ENCODE data around the gene VDR. TPM values are rescaled to one million over a fixed set of nuclear protein-coding genes. Genes with fewer than 3 reads are reported as not detected.

Gene VDR
- total RNA-seq, 1 donor from 2014 or later, result 0.33 TPM

GRCh38 chr12:47868041-47868440, 36.8 kb downstream of the VDR start:
- H3K4me3 ChIP-seq, result no peak overlapping the region
- peaks cover 16% of the 10 kb centered on the region for H3K4me1 ChIP-seq
- no peak overlapping the region for H3K27ac ChIP-seq (replicated peaks)
- DNase-seq, result no peak
- intact Hi-C loops (cut with micrococcal nuclease), result no loop called here
- H3K36me3 ChIP-seq, result no peaks in the 10 kb centered on the region
- TF ChIP-seq, protein P1, sequence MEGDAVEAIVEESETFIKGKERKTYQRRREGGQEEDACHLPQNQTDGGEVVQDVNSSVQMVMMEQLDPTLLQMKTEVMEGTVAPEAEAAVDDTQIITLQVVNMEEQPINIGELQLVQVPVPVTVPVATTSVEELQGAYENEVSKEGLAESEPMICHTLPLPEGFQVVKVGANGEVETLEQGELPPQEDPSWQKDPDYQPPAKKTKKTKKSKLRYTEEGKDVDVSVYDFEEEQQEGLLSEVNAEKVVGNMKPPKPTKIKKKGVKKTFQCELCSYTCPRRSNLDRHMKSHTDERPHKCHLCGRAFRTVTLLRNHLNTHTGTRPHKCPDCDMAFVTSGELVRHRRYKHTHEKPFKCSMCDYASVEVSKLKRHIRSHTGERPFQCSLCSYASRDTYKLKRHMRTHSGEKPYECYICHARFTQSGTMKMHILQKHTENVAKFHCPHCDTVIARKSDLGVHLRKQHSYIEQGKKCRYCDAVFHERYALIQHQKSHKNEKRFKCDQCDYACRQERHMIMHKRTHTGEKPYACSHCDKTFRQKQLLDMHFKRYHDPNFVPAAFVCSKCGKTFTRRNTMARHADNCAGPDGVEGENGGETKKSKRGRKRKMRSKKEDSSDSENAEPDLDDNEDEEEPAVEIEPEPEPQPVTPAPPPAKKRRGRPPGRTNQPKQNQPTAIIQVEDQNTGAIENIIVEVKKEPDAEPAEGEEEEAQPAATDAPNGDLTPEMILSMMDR (IDR thresholded peaks at IDR 0.05; ENCODE audit: borderline replicate concordance), result no peak
- no peaks in the 10 kb centered on the region for H3K27me3 ChIP-seq (ENCODE audit: low read depth)
- H3K9me3 ChIP-seq (replicated peaks), result no peaks in the 10 kb centered on the region

DNA sequence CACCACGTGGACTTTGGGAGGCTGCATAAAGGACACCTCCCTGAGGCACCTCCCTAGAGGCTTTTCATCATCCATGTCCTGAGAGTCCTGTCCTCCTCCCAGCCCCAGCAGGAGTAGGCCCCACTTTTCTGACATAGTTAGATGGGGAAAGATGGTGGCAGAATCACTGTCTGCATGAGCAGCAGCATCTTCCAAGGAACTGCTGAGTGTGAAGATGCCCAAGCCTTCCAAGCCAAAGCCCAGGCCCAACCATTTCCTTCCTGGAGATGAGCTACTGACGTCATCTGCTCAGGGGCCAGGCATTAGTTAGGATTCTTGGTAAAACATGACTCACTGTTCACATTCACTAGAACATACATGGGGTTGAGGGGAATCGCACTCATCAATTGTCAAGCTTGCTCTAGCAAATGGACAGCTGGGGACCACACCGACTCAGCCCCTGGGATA, 37.3 kb downstream of the VDR start:
- H3K27ac ChIP-seq (replicated peaks), result no peak overlapping the region
- H3K4me3 ChIP-seq, result no peak overlapping the region
- H3K36me3 ChIP-seq, result no peaks in the 10 kb centered on the region
- TF ChIP-seq, protein P1 (IDR thresholded peaks at IDR 0.05; ENCODE audit: borderline replicate concordance), result no peak
- no peaks in the 10 kb centered on the region for H3K27me3 ChIP-seq (ENCODE audit: low read depth)
- H3K9me3 ChIP-seq (replicated peaks), result no peaks in the 10 kb centered on the region
- peaks cover 16% of the 10 kb centered on the region for H3K4me1 ChIP-seq
- no peak for DNase-seq
- intact Hi-C loops (cut with micrococcal nuclease), result no loop called here

- no peaks in the 10 kb centered on the region for H3K27me3 ChIP-seq (ENCODE audit: low read depth)
- peaks cover 3% of the 10 kb centered on the region for H3K4me1 ChIP-seq
- H3K9me3 ChIP-seq (replicated peaks), result no peaks in the 10 kb centered on the region
- intact Hi-C loops (cut with micrococcal nuclease), result no loop called here
- no peak overlapping the region for H3K4me3 ChIP-seq
- H3K27ac ChIP-seq (replicated peaks), result no peak overlapping the region
- no peak for DNase-seq
- H3K36me3 ChIP-seq, result no peaks in the 10 kb centered on the region
- TF ChIP-seq, protein P1 (IDR thresholded peaks at IDR 0.05; ENCODE audit: borderline replicate concordance), result no peak
Measured at GRCh38 chr12:47864646-47865235, 40.1 kb downstream of the VDR start.

DNA sequence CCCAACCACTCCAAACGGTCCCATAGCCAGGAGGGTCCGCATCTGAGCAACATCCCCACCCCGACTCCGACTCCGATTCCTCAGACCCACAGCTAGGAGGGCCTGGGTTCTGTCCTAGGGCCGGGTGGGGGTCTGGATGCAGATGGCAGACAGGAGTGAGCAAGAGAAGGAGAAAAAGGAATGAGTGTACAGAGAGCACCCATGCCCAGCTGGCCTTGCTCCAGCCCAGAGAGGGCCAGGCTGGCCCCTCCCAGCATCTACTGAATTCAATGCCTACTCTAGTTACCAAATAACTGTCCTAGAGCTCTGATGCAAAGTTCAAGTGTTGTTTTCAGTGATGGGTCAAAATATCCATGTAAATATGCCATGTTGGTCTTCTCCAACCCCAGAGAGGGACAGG, 40.8 kb downstream of the VDR start:
- intact Hi-C loops (cut with micrococcal nuclease), result no loop called here
- Histone ChIP-seq H3K27ac (replicated peaks) (no peak overlapping the region), H3K27me3 (ENCODE audit: low read depth) (no peaks in the 10 kb centered on the region), H3K4me3 (no peak overlapping the region), H3K4me1 (no peaks in the 10 kb centered on the region), H3K9me3 (replicated peaks) (no peaks in the 10 kb centered on the region), H3K36me3 (no peaks in the 10 kb centered on the region)
- TF ChIP-seq, protein P1 (IDR thresholded peaks at IDR 0.05; ENCODE audit: borderline replicate concordance), result no peak
- no peak for DNase-seq

GRCh38 chr12:47863467-47863866, 41.3 kb downstream of the VDR start:
- no peaks in the 10 kb centered on the region for H3K36me3 ChIP-seq
- H3K4me3 ChIP-seq, result no peak overlapping the region
- H3K27me3 ChIP-seq (ENCODE audit: low read depth), result no peaks in the 10 kb centered on the region
- no peak for DNase-seq
- no peaks in the 10 kb centered on the region for H3K4me1 ChIP-seq
- H3K27ac ChIP-seq (replicated peaks), result no peak overlapping the region
- intact Hi-C loops (cut with micrococcal nuclease), result no loop called here
- TF ChIP-seq, protein P1 (IDR thresholded peaks at IDR 0.05; ENCODE audit: borderline replicate concordance), result no peak
- H3K9me3 ChIP-seq (replicated peaks), result no peaks in the 10 kb centered on the region

All from left ventricle myocardium inferior (tissue), 1 donor.